Measurements from ENCODE around the gene HERC3.

GRCh38 chr4:88751258-88752075 lies 159.2 kb downstream of the HERC3 start:
- TF ChIP-seq CTCF (IDR thresholded peaks at IDR 0.05) (no peak), POLR2A (IDR thresholded peaks at IDR 0.05) (no peak)

All from lower leg skin (tissue), 3 donors.